ENCODE measurements around the gene ARAF.
"Not testable (repeated sequence)": the region's sequence is repeated elsewhere in the genome, so short reads cannot be mapped to it uniquely, and the experiment has no call there.

ARAF gene

DNA sequence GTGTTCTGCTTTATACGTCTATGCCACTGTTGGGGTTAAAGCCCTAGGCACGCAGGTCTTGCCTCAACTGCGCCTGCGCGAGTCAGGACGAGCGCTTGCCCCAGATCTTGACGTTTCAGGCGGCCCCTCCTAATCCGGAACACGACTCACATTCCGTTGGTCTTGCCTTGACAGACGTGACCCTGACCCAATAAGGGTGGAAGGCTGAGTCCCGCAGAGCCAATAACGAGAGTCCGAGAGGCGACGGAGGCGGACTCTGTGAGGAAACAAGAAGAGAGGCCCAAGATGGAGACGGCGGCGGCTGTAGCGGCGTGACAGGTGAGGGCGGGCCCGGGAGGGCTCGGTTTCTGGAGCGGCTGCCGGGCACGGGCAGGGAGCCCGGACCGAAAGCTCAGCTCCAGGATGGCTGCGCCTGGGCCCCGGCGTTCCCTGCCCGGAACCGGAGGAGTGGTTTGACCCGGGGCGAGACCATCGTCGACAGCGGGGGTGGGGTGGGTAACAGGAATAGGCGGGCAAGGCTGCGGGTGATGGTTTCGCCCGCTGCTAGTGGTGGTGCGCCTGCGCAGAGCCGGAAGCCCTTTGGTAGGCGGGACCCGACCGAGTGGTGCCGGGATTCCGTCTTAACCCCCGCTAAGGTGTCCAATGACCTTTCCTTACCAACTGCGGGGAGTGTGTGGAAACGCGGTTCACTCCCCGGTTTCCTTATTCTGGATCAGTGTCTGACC is at the start of gene ARAF:
Gene ARAF, plus strand, starts transcription at position 272 of the 725 bp plus-strand sequence. CDS start 1,763 bp downstream, outside the sequence.
- peak; percentile 84 to 97 for DNase-seq

- not testable (repeated sequence) for DNase-seq
Measured at GRCh38 chrX:47512383-47512782, 48.6 kb upstream of the ARAF start.

GRCh38 chrX:47513034-47513965 is 47.7 kb upstream of the ARAF start:
- peak; percentile 9 to 13 for DNase-seq

DNA sequence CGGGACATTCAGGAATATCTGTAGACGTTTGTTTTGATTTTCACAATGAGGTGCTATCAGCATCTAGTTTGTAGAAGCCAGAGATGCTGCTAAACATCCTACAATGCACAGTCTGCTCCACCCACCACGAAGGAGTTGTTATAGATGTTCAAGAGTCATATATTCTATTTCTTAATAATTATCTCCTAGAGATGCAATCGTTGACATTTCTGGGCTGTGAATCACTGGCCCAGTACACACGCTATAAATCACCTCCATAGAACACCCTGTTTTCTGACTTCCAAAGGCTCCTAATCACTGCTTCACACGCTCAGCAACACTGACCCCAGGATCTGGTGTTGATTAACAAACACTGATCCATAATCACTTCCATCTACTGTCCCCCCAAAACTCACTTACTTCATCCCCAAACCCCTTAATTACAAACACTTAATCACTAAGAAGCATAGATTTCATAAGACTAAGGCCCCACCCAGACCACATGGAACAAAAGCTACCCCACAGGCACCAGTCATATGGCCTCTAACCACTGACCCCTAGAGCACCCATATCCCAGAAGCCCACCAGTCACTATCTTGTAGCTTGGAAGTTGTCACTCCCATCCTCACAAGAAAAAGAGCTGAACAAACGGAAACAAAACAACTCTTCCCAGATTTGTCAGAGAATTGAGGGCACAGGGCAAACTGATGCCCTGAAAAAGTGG is 46.3 kb upstream of the ARAF start:
- no peak for DNase-seq

DNA sequence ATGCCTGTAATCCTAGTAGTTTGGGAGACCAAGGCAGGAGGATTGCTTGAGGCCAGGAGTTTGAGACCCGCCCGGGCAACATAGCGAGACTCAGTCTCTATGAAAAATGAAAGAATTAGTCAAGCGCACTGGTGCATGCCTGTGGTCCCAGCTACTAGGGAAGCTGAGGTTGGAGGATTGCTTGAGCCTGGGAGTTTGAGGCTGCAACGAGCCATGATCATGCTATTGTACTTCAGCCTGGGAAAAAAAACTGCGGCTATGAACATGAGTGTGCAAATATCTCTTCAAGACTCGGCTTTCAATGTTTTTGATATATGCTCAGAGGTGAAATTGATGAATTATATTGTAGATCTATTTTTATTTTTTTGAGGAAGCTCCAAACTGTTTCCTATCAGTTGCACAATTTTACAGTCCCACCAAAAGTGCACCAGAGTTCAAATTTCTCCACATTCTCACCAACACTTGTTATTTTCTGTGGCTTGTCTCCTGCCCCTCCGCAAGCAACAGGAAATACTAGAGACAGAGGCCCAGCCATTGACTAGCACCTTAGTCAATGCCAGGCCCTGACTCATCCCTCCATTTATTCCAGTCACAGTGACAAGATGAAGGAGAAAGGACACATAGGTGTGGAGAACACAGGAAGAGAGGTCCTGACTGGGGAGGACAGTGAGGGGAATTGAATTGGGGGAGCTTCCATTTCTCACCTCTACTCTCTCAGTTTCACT is 44.9 kb upstream of the ARAF start:
- no peak for DNase-seq

- DNase-seq, result no peak
Measured at GRCh38 chrX:47518144-47518543, 42.9 kb upstream of the ARAF start.

GRCh38 chrX:47523297-47523696 is 37.7 kb upstream of the ARAF start:
- peak; percentile 67 to 78 for DNase-seq

DNA sequence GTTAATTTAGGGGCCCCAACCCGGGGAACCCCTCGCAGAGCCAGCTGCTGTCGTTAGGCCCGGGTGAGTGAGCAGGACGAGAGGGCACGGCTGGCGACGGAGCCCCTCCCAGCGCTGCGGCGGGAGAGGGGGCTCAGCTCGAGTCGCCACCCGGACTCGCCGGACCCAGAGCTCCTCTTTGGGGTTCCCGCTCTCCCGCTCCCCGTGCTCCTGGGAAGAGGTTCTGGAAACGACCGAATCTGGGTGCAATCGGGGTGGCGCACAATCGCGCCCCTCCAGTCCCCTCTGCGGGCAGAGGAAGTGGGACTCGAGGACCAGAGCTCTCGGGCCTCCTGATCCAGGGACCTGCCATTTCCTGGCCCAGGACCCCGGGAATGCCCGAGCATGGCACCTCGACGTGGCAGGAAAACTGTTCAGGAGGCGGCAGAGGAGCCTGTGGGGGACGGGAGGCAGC is 37.3 kb upstream of the ARAF start:
- no peak for DNase-seq

GRCh38 chrX:47529548-47529947 is 31.5 kb upstream of the ARAF start:
- no peak for DNase-seq

DNA sequence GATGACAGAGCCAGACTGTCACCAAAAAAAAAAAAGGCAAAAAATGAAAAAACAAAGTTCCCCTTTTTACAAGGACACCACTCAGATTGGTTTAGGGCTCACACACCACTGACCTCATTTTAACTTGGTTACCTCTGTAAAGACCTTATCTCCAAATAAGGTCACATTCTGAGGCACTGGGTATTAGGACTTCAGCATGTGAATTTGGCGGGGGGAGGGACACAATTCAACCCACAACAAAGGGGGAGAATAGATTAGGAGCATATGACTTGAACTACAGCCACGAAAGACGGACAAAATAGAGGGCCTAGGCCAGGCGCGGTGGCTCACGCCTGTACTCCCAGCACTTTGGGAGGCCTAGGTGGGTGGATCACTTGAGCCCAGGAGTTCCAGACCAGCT is 31.0 kb upstream of the ARAF start:
- no peak for DNase-seq

GRCh38 chrX:47539860-47540259 is 21.1 kb upstream of the ARAF start:
- DNase-seq, result no peak

DNA sequence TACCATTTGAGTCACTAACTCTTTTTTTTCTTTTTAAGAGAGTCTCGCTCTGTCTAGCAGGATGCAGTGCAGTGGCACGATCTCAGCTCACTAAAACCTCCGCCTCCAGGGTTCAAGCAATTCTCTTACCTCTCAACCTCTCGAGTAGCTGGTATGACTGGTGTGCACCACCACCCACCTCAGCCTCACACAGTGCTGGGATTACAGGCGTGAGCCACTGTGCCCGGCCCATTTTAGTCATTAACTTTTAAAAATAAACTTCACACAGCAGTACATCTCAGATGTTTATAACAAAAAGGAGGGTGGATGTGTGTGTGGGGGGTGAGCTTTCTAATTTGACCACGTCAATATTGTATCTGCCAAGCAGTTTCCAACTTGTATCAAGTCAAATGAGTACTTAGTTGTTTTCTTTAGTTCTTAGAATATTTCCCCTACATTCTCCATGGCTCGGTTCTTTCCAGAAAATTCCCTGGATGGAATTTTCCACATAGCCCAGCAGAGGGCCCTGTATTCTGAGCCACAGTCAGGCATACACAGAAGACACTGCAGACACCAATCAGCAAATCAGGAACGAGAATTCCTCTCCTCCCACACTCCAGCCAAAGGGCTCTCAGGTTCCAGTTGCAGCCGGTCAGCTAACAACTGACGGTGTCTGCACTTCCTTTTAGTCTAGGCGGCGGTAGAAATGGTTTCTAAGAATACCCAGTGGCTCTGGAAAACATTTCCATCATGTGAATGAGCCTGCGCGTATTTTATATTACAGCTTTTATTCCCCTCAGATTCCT is 20.1 kb upstream of the ARAF start:
- no peak for DNase-seq

- DNase-seq, result no peak
Measured at GRCh38 chrX:47543496-47543895, 17.5 kb upstream of the ARAF start.

DNA sequence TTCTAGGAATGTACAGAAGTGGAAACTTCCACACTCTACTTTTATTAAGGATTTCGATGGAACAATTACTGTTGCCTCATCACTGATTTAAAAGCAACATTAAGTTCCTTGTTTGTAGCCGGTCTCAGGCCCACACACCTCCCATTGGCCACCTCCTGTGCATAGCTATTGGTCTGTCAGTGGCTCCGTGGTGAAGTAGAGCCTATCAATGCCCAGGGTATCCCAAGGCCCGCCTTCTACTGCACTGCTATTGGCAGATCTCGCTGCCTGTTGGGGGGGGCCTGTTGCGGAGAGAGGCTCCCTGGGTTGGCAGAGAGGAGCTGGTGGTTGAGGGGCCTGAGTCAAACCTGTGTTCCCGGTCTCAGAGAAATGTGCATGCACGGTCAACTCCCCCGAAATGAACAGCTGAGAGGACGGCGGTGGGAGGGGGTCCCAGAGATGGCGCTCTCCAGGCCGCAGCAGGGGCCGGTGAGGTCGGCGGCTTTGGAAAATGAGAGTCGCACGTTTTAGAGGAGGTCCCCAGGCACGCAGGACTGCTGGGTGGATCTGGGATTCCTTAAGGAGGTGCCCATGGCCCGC is 4.9 kb upstream of the ARAF start:
- peak; percentile 64 to 85 for DNase-seq

GRCh38 chrX:47558436-47558835 is 2.6 kb upstream of the ARAF start:
- DNase-seq, result no peak

- DNase-seq, result no peak
Measured at GRCh38 chrX:47560179-47560933, 649 bp upstream of the ARAF start.

DNA sequence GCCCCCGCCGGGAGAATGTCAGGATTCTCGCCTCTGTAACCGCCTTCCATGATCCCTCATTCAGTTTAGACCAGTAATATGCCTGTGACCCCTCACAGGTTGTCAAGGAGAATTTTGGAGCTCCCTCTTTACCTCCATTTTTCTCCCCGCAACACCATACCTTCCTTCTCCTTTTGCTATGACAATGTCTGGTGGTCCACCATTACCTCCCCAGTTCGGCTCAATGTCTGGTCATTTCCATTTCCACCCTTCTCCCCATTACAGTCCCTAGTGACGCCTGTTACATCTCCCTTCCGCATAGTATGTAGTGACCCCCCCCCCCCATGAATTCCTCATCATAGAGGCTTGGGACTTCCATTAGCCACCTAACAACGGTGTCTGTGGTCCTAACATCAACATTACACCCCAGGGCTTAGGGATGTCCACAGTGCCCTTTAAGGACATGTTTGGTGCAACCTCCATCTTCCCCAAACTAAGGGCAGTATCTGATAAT is 700 bp downstream of the ARAF start:
- DNase-seq, result no peak

GRCh38 chrX:47562615-47563243 is 1.7 kb downstream of the ARAF start:
- DNase-seq, result no peak

- DNase-seq, result no peak
Measured at GRCh38 chrX:47563801-47564315, 2.9 kb downstream of the ARAF start.

Data from stimulated activated CD4-positive, alpha-beta T cell treated with anti-CD3 and anti-CD28 coated beads, Interleukin-4, amount 100 ng/mL, for 4 hours (primary cell).